Stimulated activated CD4-positive, alpha-beta T cell treated with anti-CD3 and anti-CD28 coated beads, Interleukin-4, amount 100 ng/mL, for 4 hours (primary cell): Measurements from ENCODE around the gene KIF21B.
A peak's percentile ranks its signal among the peaks of the same experiment; 100 is the strongest.

Experiments
- DNase-seq, 2 experiments: peaks; one replicate each; pipeline ENCODE4 v3.0.0-alpha.2; 2020

The KIF21B gene

GRCh38 chr1:200991097-200991614 lies 32.4 kb downstream of the KIF21B start:
- DNase-seq: no peak

GRCh38 chr1:200990114-200990513 lies 33.4 kb downstream of the KIF21B start:
- no peak for DNase-seq

GRCh38 chr1:200989337-200989736 lies 34.2 kb downstream of the KIF21B start:
- DNase-seq: no peak

- no peak for DNase-seq
These were observed 34.8 kb downstream of the KIF21B start for GRCh38 chr1:200988693-200989092.

GRCh38 chr1:200985481-200985880 lies 38.0 kb downstream of the KIF21B start:
- no peak for DNase-seq

GRCh38 chr1:200983035-200983561 lies 40.4 kb downstream of the KIF21B start:
- no peak for DNase-seq

- DNase-seq: no peak
These were observed 41.2 kb downstream of the KIF21B start for GRCh38 chr1:200982071-200982945.

GRCh38 chr1:200981278-200981677 lies 42.2 kb downstream of the KIF21B start:
- no peak for DNase-seq

GRCh38 chr1:200980873-200981272 lies 42.6 kb downstream of the KIF21B start:
- DNase-seq: no peak

- DNase-seq: no peak
These were observed 43.1 kb downstream of the KIF21B start for GRCh38 chr1:200980452-200980772.

- peak; percentile 44 to 64 for DNase-seq
These were observed 43.7 kb downstream of the KIF21B start for GRCh38 chr1:200979574-200980451.

GRCh38 chr1:200977071-200977754 lies 46.3 kb downstream of the KIF21B start:
- DNase-seq: no peak

- DNase-seq: no peak
These were observed 46.9 kb downstream of the KIF21B start for GRCh38 chr1:200976634-200977033.

GRCh38 chr1:200975458-200975857 lies 48.1 kb downstream of the KIF21B start:
- DNase-seq: no peak

GRCh38 chr1:200974711-200975110 lies 48.8 kb downstream of the KIF21B start:
- DNase-seq: no peak

GRCh38 chr1:200973937-200974657 lies 49.4 kb downstream of the KIF21B start:
- DNase-seq: no peak

- no peak for DNase-seq
These were observed 50.4 kb downstream of the KIF21B start for GRCh38 chr1:200972985-200973742.

GRCh38 chr1:200971955-200972711 lies 51.4 kb downstream of the KIF21B start:
- DNase-seq: peak; percentile 43 to 59

- DNase-seq: no peak
These were observed 52.0 kb downstream of the KIF21B start for GRCh38 chr1:200971428-200971903.

GRCh38 chr1:200970771-200971427 lies 52.6 kb downstream of the KIF21B start:
- DNase-seq: no peak
